Measurements from ENCODE around the gene ADAR.

DNA sequence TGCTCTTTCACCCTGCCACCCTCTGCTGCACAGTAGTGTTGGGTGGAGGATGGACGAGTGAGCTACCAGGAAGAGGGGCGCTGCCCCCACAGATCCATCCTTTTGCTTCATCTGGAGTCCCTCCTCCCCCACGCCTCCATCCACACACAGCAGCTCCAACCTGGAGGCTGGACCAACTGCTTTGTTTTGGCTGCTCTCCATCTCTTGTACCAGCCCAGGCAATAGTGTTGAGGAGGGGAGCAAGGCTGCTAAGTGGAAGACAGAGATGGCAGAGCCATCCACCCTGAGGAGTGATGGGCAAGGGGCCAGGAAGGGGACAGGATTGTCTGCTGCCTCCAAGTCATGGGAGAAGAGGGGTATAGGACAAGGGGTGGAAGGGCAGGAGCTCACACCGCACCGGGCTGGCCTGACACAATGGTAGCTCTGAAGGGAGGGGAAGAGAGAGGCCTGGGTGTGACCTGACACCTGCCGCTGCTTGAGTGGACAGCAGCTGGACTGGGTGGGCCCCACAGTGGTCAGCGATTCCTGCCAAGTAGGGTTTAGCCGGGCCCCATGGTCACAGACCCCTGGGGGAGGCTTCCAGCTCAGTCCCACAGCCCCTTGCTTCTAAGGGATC lies 31.9 kb downstream of the ADAR start:
- TF ChIP-seq, protein P1, sequence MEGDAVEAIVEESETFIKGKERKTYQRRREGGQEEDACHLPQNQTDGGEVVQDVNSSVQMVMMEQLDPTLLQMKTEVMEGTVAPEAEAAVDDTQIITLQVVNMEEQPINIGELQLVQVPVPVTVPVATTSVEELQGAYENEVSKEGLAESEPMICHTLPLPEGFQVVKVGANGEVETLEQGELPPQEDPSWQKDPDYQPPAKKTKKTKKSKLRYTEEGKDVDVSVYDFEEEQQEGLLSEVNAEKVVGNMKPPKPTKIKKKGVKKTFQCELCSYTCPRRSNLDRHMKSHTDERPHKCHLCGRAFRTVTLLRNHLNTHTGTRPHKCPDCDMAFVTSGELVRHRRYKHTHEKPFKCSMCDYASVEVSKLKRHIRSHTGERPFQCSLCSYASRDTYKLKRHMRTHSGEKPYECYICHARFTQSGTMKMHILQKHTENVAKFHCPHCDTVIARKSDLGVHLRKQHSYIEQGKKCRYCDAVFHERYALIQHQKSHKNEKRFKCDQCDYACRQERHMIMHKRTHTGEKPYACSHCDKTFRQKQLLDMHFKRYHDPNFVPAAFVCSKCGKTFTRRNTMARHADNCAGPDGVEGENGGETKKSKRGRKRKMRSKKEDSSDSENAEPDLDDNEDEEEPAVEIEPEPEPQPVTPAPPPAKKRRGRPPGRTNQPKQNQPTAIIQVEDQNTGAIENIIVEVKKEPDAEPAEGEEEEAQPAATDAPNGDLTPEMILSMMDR (IDR thresholded peaks at IDR 0.05; ENCODE audit: insufficient read depth, low read depth, low read length): no peak
- no peak for TF ChIP-seq EZH2 (IDR thresholded peaks at IDR 0.05; ENCODE audit: insufficient read depth, low read length)
